ENCODE measurements around the gene CHMP2B.

CHMP2B gene

GRCh38 chr3:87248831-87249230 is 21.7 kb downstream of the CHMP2B start:
- TF ChIP-seq CTCF (IDR thresholded peaks at IDR 0.05; ENCODE audit: low read depth, low read length, missing control alignments), result no peak
- no peak for DNase-seq (ENCODE audit: low read depth)
- no peak overlapping the region for H3K4me3 ChIP-seq (ENCODE audit: low read depth, low read length)

- no peak for TF ChIP-seq CTCF (IDR thresholded peaks at IDR 0.05; ENCODE audit: low read depth, low read length, missing control alignments)
- no peak for DNase-seq (ENCODE audit: low read depth)
These were observed 22.9 kb downstream of the CHMP2B start for GRCh38 chr3:87250009-87250408.

GRCh38 chr3:87260270-87260669 is 33.2 kb downstream of the CHMP2B start:
- H3K4me3 ChIP-seq (ENCODE audit: low read depth, low read length), result no peak overlapping the region
- DNase-seq (ENCODE audit: low read depth), result peak; percentile 10
- peak; percentile 66 for TF ChIP-seq CTCF (IDR thresholded peaks at IDR 0.05; ENCODE audit: low read depth, low read length, missing control alignments)

More at GRCh38 chr3:87250009-87250408, 22.9 kb downstream of the CHMP2B start:
- H3K4me3 ChIP-seq (ENCODE audit: low read depth, low read length), result no peak overlapping the region

GRCh38 chr3:87261925-87262324 is 34.8 kb downstream of the CHMP2B start:
- DNase-seq (ENCODE audit: low read depth), result no peak
- no peak overlapping the region for H3K4me3 ChIP-seq (ENCODE audit: low read depth, low read length)
- TF ChIP-seq CTCF (IDR thresholded peaks at IDR 0.05; ENCODE audit: low read depth, low read length, missing control alignments), result no peak

GRCh38 chr3:87267953-87268645 is 41.0 kb downstream of the CHMP2B start:
- TF ChIP-seq CTCF (IDR thresholded peaks at IDR 0.05; ENCODE audit: low read depth, low read length, missing control alignments), result no peak
- DNase-seq (ENCODE audit: low read depth), result no peak
- H3K4me3 ChIP-seq (ENCODE audit: low read depth, low read length), result no peak overlapping the region

GRCh38 chr3:87268646-87269211 is 41.6 kb downstream of the CHMP2B start:
- TF ChIP-seq CTCF (IDR thresholded peaks at IDR 0.05; ENCODE audit: low read depth, low read length, missing control alignments), result no peak
- no peak overlapping the region for H3K4me3 ChIP-seq (ENCODE audit: low read depth, low read length)
- no peak for DNase-seq (ENCODE audit: low read depth)

GRCh38 chr3:87269723-87270122 is 42.6 kb downstream of the CHMP2B start:
- no peak overlapping the region for H3K4me3 ChIP-seq (ENCODE audit: low read depth, low read length)
- no peak for DNase-seq (ENCODE audit: low read depth)
- no peak for TF ChIP-seq CTCF (IDR thresholded peaks at IDR 0.05; ENCODE audit: low read depth, low read length, missing control alignments)
